Stimulated activated CD4-positive, alpha-beta T cell treated with anti-CD3 and anti-CD28 coated beads, Interleukin-1b, Interleukin-23, amount 100 ng/mL, for 1 hour (primary cell): ENCODE measurements around the gene AUH.
"Not testable (repeated sequence)": the region's sequence is repeated elsewhere in the genome, so short reads cannot be mapped to it uniquely, and the experiment has no call there.

Experiments
- DNase-seq, 2 donors: peaks; one replicate each; pipeline ENCODE4 v3.0.0-alpha.2; 2020; ENCODE audit warnings: low read depth in 2 of 2

The AUH gene

DNA sequence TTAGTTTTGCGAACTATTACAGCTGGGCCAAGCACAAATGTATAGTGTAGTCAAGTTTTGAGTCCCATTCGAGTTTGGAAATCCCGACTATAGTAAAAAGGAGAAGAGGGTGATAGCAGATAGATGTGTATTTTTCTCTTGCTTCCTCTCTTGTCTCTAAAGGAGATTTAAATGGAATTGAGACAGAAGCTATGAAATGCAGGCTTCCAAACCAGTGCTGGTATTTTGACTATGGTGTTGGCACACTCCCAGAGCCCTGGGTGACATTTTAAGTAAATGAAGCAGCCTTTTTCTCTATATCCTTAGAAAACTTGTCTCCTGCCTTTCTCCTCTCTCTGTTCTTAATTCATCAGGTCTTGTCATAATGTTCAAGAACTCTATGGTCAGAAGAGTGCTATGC is 17.7 kb upstream of the AUH start:
- DNase-seq: no peak

DNA sequence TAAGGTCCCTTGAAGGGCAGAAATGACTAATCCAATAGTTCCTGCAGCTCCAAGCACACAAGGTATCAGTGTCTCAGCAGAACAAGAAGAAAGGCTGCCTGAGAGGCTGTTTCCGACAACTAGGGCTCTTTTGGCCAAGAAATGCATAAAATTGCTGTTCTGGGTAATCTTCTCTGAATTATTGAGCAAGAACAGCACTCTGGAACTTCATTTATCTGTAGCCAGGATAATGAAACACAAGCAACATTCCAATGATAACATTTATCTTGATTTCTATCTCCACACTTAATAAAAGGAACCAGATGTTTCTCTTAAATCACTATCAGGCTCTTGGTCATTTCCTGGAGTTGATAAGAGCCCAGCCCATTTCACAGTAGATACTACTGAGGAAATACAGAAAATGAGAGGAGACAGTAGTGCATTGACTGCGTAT is 17.0 kb upstream of the AUH start:
- no peak for DNase-seq

DNA sequence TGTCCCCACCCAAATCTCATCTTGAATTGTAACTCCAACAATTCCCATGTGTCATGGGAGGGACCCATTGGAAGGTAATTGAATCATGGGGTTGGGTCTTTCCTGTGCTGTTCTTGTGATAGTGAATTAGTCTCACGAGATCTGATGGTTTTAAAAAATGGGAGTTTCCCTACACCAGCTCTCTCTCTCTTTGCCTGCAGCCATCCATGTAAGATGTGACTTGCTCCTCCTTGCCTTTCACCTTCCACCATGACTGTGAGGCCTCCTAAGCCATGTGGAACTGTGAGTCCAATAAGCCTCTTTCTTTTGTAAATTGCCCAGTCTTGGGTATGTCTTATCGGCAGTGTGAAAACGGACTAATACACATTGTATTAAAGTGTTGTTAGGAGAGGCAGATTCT is 16.3 kb upstream of the AUH start:
- not testable (repeated sequence) for DNase-seq

DNA sequence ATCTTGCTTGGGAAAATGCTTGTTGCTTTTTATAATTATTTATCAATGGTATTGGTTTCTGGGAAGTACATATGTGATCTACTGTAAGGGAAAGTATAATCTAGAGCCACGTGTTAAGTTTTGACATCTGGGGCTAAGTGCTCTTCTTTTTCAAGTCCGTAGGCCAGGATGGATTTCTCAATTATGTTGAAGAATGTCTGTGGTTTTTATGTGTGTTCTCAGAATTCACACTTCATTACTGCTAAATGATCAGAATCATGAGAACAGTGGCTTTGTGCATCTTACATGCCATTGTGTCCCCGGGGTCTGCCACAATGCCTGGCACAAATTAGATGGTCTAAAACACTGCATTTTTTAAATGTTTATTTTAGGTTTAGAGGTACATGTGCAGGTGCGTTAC is 14.5 kb upstream of the AUH start:
- no peak for DNase-seq

- DNase-seq: no peak
These were observed 13.2 kb upstream of the AUH start for GRCh38 chr9:91374939-91375338.

DNA sequence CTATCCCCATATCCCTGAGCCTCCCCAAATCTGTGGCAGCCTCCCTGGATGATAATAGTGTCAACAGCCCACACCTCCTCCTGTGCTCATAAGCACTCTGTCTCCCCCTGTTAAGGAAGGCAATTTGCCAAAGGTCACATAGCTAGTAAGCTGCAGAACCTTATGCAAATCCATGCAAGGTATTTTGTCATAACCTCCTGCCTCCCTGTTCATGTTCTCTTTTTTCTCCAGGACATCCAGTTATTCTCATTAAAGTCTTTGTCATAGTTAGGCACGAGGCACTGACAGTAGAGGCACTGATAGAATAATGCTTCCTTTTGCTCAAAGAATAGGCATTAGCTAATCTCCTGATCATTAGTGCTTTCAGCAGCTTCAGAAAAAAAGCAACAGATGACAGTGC is 10.2 kb upstream of the AUH start:
- no peak for DNase-seq

DNA sequence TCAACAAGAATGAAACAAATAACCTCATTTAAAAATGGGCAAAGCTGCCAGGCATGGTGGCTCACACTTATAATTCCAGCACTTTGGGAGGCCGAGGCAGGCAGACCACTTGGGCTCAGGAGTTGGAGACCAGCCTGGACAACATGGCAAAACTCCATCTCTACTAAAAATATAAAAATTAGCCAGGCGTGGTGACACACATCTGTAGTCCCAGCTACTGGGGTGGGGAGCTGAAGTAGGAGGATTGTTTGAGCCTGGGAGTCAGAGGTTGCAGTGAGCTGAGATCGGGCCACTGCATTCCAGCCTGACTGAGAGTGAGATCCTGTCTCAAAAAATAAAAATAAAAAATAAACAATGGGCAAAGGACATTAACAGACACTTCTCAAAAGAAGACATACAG is 8.3 kb upstream of the AUH start:
- not testable (repeated sequence) for DNase-seq

- DNase-seq: no peak
These were observed 3.0 kb upstream of the AUH start for GRCh38 chr9:91364702-91365101.

- DNase-seq: no peak
These were observed 2.3 kb upstream of the AUH start for GRCh38 chr9:91364005-91364404.

DNA sequence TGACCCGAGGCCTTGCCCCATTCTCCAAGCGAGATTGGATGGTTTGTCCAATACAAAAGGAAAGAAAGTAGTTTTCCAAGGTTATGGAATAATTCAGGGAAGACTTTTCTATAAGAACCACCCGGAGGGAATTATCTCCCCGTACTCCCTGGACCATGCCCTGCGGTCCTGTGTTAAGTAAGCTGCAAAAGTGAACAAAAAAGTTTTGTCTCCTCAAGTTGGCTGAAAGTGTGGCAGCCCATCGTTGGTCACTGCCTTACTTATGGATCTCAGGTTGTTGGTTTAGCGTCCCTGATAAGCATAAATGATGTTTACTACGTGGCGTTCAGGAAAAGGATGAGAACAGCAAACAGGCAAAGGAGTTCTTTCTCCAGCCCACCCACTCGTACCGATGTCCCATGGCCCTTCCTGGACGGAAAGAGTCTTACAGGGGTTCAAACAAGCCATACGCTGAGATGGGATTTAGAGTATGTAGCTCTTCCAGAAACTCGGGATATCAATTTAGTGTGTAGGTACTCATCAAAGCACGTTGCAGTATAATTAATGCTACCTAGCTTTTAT is 413 bp upstream of the AUH start:
- DNase-seq: no peak

DNA sequence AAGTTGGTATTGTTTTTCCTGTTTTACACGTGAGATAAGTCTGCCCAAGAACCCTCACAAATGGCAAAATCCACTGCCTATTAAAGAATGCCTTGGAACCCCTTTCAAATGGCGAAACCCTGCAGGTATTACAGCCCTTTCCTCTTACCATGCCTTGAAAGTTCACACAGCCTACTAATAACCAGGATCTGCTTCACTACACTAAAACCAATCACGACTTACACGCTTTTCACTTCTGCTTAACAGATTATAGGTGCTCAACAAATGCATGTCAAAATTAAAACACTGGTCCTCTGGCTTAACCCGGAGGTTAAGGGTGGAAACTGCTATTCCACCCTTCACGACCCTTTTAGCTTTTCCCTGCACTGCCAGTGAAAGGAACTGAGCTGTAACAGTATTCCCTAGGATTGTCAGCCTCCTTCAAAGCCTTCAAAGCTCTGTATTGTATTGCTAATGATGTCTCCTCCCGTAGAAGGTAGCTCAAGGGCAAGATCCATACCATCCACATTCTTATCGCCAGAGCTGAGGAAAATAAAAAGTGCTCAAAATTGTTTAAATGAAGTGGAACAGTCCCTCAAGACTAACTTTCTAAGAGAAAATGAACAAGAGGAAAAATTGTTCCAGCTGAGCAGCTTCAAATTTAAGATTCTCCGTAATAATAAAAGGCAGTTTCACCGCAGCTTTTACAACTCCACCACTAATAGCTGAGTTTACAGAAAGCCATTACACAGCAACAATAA is 997 bp downstream of the AUH start:
- no peak for DNase-seq

DNA sequence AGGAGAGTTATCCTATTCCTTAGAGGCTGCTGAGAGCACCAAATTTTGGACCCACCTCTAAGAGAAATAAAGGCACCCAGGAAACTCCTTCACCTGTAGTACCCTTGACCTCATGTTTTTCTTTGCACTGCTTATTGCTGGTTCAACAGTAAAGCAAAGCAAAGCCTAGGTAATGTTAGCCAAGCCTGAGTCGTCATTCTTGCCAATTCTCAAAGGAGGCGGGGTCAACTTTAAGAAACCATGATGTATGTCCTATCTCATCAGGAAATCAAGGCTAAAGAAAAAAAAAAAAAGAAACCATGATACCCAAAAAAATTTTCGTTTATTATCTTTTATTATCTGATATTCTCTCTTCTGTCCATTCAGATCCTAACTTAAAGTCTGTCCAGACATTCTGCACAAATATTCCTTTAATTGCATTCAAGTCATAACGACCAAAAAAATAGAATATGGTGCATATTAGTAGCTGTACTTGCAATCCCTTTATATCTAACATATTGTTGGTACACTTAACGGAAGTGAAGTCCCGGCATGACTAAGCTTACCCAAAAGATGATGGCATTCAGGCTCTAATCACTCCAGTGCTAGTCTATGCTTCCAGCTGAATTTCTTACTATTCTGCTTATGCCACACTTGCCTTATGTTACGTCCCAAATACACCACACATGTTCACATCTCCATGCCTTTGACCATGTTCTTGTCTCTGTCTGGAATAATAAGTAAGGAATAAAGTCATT is 1.8 kb downstream of the AUH start:
- DNase-seq: no peak

GRCh38 chr9:91359083-91359482 is 2.6 kb downstream of the AUH start:
- DNase-seq: no peak

DNA sequence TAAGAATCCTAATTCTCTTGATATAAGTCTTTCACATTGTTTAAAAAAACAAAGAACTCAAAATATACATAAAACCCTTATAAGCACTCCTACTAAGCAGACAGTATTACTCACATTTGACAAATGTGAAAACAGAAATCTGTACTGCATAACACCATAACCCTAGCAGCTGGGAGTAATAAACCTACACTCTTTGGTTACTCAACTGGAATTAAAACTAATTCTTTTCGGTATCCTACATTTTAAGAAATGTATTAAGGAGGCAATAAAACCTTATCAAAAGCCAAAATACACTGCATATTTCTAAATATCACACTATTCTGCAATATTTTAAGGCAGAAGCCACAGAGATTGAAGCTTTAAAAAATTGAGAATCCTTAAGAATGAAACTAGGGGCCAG is 6.8 kb downstream of the AUH start:
- no peak for DNase-seq

DNA sequence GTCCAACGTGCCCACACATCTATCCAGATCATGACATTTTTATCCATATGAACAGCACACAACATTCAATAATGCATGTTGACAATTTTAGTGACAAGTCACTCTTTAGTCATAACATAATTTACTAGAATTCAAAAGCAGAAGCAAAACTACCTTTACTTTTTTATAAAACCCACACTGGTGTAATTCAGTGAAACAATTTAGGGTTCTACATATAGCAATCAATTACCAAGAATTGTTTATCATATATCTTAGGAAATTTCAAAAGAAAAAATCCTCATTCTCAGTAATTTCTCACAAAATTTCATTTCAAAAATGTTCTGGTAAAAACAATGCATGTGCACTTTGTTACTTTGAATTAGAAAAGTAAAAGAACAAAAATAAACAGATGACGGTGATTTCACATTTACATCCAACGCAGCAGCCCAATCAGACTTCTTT is 12.6 kb downstream of the AUH start:
- no peak for DNase-seq

DNA sequence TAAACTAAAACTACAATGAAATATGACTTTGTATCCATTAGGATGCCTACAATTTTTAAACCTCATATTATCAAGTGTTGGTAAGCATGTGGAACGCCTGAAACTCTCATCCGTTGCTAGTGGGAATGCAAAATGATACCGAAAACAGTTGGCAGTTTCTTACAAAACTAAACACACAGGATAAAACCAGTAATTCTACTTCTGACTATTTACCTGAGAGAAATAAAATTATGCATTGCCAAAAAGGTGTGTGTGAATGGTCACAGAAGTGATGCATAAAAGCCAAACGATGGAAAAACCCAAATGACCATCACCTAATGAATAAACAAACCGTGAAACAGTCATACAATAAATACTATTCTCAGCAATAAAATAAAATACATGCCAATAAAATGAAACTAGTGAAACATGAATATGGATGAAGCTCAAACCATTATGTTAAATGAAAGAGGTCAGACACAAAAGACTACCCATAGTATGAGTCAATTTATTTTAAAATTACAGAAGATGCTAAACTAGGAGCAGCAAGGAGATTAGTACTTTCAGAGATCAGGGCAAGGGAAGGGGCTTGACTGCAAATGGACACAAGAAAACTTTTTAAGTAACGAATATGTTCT is 13.4 kb downstream of the AUH start:
- DNase-seq: no peak

GRCh38 chr9:91347377-91347776 is 14.3 kb downstream of the AUH start:
- DNase-seq: no peak

DNA sequence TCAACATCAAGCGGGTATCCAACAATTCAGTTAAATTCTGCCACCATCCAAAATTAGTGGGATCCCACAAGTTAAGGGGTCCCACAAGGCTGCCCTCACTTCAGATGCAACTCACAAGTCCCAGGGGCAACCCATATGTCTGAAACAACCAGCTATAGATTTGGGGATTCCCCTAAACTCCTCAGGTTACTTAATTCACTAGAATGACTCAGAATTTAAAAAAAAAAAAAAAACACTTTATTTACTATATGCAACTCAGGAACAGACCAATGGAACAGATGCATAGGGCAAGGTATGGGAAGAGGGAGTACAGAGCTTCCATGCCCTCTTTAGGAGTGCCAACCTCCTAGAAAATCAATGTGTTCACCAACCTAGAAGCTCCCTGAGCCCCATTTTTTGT is 15.1 kb downstream of the AUH start:
- DNase-seq: no peak

- DNase-seq: no peak
These were observed 15.7 kb downstream of the AUH start for GRCh38 chr9:91345978-91346377.

DNA sequence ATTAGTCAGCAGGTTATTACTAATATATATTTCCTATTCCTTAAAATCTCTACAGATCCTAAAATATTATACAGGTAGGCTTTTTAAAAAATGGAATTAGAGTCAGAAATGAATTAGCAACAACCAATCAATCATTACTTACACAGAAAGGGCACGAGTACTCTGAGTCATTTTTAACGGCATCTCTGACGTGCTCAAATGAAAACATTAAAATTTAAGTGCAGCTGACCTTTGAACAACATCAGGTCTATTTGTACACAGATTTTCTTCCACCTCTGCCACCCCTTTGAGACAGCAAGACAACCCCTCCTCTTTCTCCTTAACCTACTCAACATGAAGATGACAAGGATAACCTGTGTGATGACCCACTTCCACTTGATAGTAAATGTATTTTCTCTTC is 19.1 kb downstream of the AUH start:
- DNase-seq: no peak

DNA sequence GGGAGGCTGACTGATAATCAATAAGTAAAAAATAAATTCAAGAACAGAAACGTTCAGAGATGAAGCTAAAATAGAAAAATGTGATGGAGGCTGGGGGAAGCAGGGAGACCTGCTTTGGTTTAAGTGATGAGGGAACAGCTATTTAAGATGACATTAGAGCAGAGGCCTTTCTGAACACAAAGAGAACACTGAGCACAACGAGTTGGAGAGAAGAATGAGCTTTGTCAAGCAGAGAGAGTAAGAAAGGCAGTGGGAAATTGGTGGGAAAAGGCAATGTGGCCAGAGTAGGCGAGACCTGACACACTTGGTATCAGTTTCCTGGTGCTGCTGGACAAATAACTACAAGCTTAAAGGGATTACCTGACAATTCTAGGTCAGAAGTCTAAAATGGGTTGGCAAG is 20.0 kb downstream of the AUH start:
- no peak for DNase-seq

DNA sequence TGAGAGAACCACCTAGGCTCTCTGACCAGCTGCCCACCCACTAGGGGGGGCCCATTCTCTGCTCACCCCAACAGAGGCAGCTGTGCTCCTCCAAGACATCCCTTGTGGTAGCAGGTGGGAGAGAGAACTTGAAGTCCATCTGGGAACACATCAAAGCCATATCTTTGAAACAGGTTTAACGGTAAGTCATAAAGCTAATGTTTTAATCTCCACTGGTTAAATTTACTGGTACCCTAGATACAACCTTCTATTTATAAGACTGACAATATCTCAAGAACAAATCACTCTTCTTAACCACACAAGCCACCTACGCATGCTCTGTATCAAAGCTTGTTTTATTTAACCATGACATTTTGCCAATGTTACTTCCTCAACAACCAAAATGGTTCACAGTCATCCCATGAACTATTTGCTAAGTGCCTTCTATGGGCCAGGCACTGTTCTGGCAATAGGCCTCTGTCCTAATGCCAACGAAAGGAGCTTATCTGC is 20.4 kb downstream of the AUH start:
- no peak for DNase-seq
